Tibial nerve (tissue), 4 donors: Measurements from ENCODE around the gene TJP2. TPM values are rescaled to one million over a fixed set of nuclear protein-coding genes. Genes with fewer than 3 reads are reported as not detected.

Experiments used
- DNase-seq, 2 donors: peaks; one replicate each; pipeline ENCODE4 v3.0.0-alpha.2; 2019; ENCODE audit warnings: low spot score in 2 of 2
- H3K27ac ChIP-seq, 4 donors: fragments of 200-600 bp; sonication (generic) in 3 of 4; one replicate each; pipeline ENCODE4 v1.5.1; 2017 to 2019; ENCODE audit warnings: mild to moderate bottlenecking in 1 of 4
- H3K27me3 ChIP-seq, 2 donors: fragments of 200-600 bp; sonication (generic) in 1 of 2; one replicate each; pipeline versions ENCODE4 v1.5.1 to v1.6.0; 2017 to 2019
- H3K36me3 ChIP-seq, 3 donors: fragments of 200-600 bp; sonication (generic); one replicate each; pipeline ENCODE4 v1.5.1; 2018 to 2019
- H3K4me1 ChIP-seq, 4 donors: fragments of 200-600 bp; sonication (generic) in 3 of 4; one replicate each; pipeline ENCODE4 v1.5.1; 2017 to 2019
- H3K4me3 ChIP-seq, 4 donors: fragments of 200-600 bp; sonication (generic) in 3 of 4; one replicate each; pipeline ENCODE4 v1.5.1; 2017 to 2019; ENCODE audit warnings: mild to moderate bottlenecking in 1 of 4, moderate library complexity in 1 of 4
- H3K9me3 ChIP-seq, 4 donors: fragments of 200-600 bp; sonication (generic) in 3 of 4; one replicate each; pipeline ENCODE4 v1.5.1; 2017 to 2019
- EP300 ChIP-seq, 2 donors: sonication (generic); formaldehyde crosslinking; IDR thresholded peaks; one replicate each; pipeline ENCODE4 v1.6.1; 2017; ENCODE audit warnings: antibody characterized with exemption in 2 of 2, mild to moderate bottlenecking in 1 of 2
- POLR2A ChIP-seq, 2 donors: fragments of 450-650 bp; IDR thresholded peaks; one replicate each; pipeline ENCODE4 v1.6.1; 2017; ENCODE audit warnings: antibody characterized with exemption in 2 of 2, mild to moderate bottlenecking in 2 of 2, moderate library complexity in 2 of 2
- WGBS, 2 donors: methylation state at CpG; one replicate each; pipeline ENCODE4 v1.1.5; 2018; 5-methylcytosine and 5-hydroxymethylcytosine counted together
- total RNA-seq, 4 donors: library from RNA; depleted of rRNA; stranded (reverse); fragments of >200 nt; gene quantifications; one replicate each; pipeline ENCODE4 v1.1.0, GENCODE V29; 2016
- TF ChIP-seq, protein P1 (sequence below), 5 experiments: fragments of 200-600 bp in 3 of 5; fragments of 450-650 bp in 2 of 5; sonication (generic) in 3 of 5; IDR thresholded peaks; one replicate each; pipeline ENCODE4 v1.5.1; 2016 to 2019; ENCODE audit warnings: antibody characterized with exemption in 5 of 5, mild to moderate bottlenecking in 3 of 5, moderate library complexity in 2 of 5

Gene TJP2
- total RNA-seq, 4 donors from 2014 or later: 123 to 207 (median 182) TPM

DNA sequence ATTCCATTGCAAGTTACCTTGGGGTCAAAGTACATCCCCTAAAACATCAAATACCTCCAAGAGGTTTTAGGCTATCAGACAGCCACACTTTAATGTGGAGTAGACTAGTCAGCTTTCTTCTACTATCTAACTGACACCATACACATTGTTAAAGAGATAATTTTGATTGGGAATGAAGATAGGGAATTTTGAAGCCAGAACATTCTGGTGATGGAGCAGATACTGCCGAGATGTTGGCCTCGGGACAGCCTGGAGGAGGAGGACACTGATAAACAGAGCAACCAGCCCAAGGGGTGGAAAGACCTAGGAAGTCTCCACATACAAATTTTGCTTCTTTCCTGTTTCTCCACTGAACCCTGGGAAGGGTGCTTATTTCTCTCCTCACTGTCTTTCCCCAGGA is 14.9 kb downstream of the TJP2 start:
- WGBS, 2 donors: 91 to 92% methylated on average over 2 of the region's 2 CpGs
- H3K4me3 ChIP-seq: no peak overlapping the region
- no peaks in the 10 kb centered on the region for H3K9me3 ChIP-seq
- H3K27me3 ChIP-seq: no peaks in the 10 kb centered on the region
- H3K36me3 ChIP-seq: no peaks in the 10 kb centered on the region
- TF ChIP-seq POLR2A (IDR thresholded peaks at IDR 0.05) (no peak), EP300 (IDR thresholded peaks at IDR 0.05) (no peak)
- peaks cover 0 to 47% (median 18%) of the 10 kb centered on the region in 4 donors for H3K4me1 ChIP-seq
- peak overlapping the region in 1 of 4 donors; percentile 46 for H3K27ac ChIP-seq
- DNase-seq: no peak

DNA sequence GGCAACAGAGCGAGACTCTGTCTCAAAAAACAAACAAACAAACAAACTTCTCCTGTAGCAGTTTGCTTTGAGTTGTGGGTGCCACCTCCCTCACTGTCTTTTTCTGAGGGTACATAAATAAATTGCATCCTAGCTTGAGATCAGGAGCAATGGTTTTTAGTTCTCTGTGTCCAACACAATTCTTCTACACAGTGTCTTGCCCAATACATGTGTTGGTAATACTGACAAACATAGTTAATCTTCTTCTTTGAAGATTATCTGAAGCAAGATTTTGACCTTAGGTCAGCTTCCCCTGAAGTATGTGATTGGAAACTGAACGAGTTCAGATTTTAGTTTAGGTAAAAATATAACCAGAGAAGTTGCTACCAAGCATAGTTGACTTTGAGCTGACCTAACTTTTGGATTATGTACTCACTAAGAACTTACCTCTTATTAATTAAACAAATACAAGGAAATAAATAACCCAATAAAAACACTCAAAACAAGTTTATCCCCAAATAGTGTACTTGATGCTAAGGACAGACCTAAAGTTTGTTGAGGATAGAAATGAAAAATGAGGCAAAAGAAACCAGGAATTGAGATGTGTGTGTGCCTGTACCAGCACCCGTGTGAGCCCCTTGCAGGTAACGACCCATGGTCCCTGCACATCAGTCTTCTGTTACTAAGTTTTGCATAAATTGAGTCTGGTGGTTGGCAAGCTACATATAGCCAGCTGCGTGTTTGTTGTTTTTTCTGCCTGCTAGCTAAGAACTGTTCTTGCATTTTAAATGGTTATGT is 16.2 kb downstream of the TJP2 start:
- WGBS, 2 donors: 49 to 80% methylated on average over 4 to 5 of the region's 5 CpGs
- TF ChIP-seq POLR2A (IDR thresholded peaks at IDR 0.05) (no peak), EP300 (IDR thresholded peaks at IDR 0.05) (no peak)
- TF ChIP-seq, protein P1, sequence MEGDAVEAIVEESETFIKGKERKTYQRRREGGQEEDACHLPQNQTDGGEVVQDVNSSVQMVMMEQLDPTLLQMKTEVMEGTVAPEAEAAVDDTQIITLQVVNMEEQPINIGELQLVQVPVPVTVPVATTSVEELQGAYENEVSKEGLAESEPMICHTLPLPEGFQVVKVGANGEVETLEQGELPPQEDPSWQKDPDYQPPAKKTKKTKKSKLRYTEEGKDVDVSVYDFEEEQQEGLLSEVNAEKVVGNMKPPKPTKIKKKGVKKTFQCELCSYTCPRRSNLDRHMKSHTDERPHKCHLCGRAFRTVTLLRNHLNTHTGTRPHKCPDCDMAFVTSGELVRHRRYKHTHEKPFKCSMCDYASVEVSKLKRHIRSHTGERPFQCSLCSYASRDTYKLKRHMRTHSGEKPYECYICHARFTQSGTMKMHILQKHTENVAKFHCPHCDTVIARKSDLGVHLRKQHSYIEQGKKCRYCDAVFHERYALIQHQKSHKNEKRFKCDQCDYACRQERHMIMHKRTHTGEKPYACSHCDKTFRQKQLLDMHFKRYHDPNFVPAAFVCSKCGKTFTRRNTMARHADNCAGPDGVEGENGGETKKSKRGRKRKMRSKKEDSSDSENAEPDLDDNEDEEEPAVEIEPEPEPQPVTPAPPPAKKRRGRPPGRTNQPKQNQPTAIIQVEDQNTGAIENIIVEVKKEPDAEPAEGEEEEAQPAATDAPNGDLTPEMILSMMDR (IDR thresholded peaks at IDR 0.05): no peak
- Histone ChIP-seq H3K4me1 (peaks cover 0 to 48% (median 18%) of the 10 kb centered on the region in 4 donors), H3K36me3 (no peaks in the 10 kb centered on the region), H3K27me3 (no peaks in the 10 kb centered on the region), H3K27ac (no peak overlapping the region), H3K9me3 (no peaks in the 10 kb centered on the region), H3K4me3 (no peak overlapping the region)
- DNase-seq: no peak

DNA sequence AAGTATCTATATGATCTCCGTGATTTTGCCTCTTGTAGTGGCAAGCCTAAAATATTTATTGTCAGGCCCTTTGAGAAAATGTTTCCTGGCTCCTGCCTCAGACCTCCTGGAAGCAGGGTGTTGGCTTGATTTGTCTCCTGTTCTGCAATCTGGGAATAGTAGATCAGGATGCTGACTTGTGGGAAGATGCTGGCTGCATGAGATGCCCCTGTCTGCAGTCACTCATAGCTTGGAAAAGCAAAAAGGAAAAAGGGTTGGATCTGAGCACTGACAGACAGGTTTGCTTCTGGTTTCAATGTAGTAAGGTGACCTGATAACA is 16.7 kb downstream of the TJP2 start:
- Histone ChIP-seq H3K4me3 (no peak overlapping the region), H3K27me3 (no peaks in the 10 kb centered on the region), H3K9me3 (no peaks in the 10 kb centered on the region), H3K4me1 (peaks cover 0 to 49% (median 18%) of the 10 kb centered on the region in 4 donors), H3K36me3 (no peaks in the 10 kb centered on the region), H3K27ac (no peak overlapping the region)
- TF ChIP-seq POLR2A (IDR thresholded peaks at IDR 0.05) (no peak), EP300 (IDR thresholded peaks at IDR 0.05) (peak in 1 of 2 donors; percentile 22)
- TF ChIP-seq, protein P1 (IDR thresholded peaks at IDR 0.05): no peak
- WGBS, 2 donors: 54 to 58% methylated on average over 1 of the region's 1 CpG
- no peak for DNase-seq

DNA sequence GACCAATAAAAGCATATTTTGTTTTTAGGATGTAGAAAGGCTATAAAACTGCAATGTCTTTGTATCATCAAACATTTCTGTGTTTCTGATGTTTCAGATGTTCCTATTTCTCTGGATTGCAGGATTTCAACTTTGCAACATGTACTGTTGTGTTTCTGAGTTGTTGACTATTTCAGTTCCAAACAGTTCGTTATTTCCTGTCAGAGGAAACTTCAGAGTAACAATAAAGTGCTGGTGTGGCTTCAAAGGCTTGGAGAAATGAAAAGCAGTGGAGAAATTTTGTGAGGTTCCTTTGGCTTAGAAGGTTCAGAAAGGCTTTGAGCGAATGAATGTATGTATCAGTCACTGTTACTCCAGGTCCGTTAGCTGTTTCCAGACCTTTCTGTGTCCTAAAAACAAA is 17.2 kb downstream of the TJP2 start:
- no peak for DNase-seq
- no peak for TF ChIP-seq POLR2A (IDR thresholded peaks at IDR 0.05)
- no peak for TF ChIP-seq EP300 (IDR thresholded peaks at IDR 0.05)
- TF ChIP-seq, protein P1 (IDR thresholded peaks at IDR 0.05): no peak
- Histone ChIP-seq H3K36me3 (no peaks in the 10 kb centered on the region), H3K27ac (peak overlapping the region in 1 of 4 donors; percentile 23), H3K4me3 (no peak overlapping the region), H3K9me3 (no peaks in the 10 kb centered on the region), H3K4me1 (peaks cover 0 to 45% (median 16%) of the 10 kb centered on the region in 4 donors), H3K27me3 (no peaks in the 10 kb centered on the region)
- 61 to 75% methylated on average over 3 of the region's 3 CpGs for WGBS, 2 donors

DNA sequence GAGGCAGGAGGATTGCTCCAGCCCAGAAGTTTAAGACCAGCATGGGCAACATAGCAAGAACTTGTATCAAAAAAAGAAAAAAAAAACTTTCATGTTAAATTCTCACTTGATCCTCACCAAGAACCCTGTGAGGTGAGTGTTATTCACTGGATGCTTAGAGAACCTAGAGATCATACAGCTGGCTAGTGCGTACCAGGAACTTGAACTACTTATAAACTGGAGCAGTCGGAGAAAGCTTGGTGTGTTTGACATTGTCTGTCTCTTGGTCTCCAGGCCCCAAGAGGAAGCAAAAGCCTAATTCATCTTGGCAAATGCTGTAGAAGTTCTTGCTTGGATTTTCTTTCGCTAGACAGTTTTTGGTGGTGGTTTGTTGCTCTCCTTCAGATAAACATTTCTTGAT is 18.1 kb downstream of the TJP2 start:
- peak overlapping the region in 1 of 4 donors; percentile 23 for H3K27ac ChIP-seq
- no peaks in the 10 kb centered on the region for H3K9me3 ChIP-seq
- WGBS, 2 donors: 83% methylated on average over 3 of the region's 3 CpGs
- peaks cover 0 to 35% (median 9%) of the 10 kb centered on the region in 4 donors for H3K4me1 ChIP-seq
- H3K36me3 ChIP-seq: no peaks in the 10 kb centered on the region
- H3K4me3 ChIP-seq: no peak overlapping the region
- no peak for DNase-seq
- H3K27me3 ChIP-seq: no peaks in the 10 kb centered on the region
- TF ChIP-seq POLR2A (IDR thresholded peaks at IDR 0.05): no peak
- TF ChIP-seq EP300 (IDR thresholded peaks at IDR 0.05): no peak
- TF ChIP-seq, protein P1 (IDR thresholded peaks at IDR 0.05): no peak
